ENCODE measurements around the gene CSAD. TPM values are rescaled to one million over a fixed set of nuclear protein-coding genes. Genes with fewer than 3 reads are reported as not detected.

The CSAD gene
- total and polyA plus RNA-seq, 4 donors, result 21.7 to 48.8 (median 33.3) TPM

DNA sequence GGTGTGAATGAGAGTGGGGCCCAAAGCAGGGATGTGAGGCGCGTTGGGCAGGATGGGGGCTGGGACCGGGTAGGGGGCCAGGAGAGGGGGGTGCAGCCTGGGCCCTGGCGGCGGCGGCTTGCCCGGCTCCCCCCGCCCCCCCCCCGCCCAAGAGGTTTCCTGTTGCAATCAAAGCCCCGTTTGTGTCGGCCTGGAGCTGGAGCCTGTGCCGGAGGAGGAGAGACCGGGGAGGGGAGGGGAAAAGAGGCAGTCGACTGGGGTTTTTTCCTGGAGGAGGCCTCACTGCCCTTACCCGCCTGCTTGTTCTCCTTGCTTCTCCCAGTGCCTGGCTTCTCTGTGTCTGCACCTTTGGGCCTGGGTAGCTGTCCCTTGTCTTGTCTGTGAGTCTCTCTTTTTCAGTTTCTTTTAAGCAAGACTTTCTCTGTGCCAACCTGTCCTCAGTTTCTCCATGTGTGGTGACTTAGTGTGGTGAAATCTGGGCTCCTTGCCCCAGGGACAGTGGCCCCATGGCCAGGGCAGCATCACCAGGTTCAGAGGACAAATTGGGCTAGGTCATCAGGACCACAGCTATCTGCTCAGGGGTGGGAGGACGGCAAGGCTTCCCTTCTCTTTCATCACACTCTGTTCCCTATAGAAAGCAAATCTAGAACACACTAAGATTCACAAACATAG is 42.8 kb upstream of the CSAD start:
- Histone ChIP-seq H3K36me3 (ENCODE audit: control insufficient read depth in 4 of 4, insufficient read depth in 4 of 4, low read length in 4 of 4) (peaks cover 0 to 7% (median 3%) of the 10 kb centered on the region in 4 donors), H3K9ac (ENCODE audit: insufficient read depth in 1 of 2, low read length in 2 of 2) (peak overlapping the region in 1 of 2 donors; percentile 43), H3K27me3 (ENCODE audit: control insufficient read depth in 3 of 3, insufficient read depth in 3 of 3, low read length in 2 of 3) (no peaks in the 10 kb centered on the region), H3K27ac (ENCODE audit: low read depth in 1 of 2, low read length in 1 of 2) (peak overlapping the region; percentile 17 to 71), H3K9me3 (ENCODE audit: control insufficient read depth in 4 of 4, insufficient read depth in 3 of 4, low read length in 3 of 4) (no peaks in the 10 kb centered on the region), H3K4me3 (no peak overlapping the region), H3K4me1 (ENCODE audit: control insufficient read depth in 5 of 5, insufficient read depth in 5 of 5, low read length in 5 of 5) (peaks cover 0 to 54% (median 31%) of the 10 kb centered on the region in 5 donors)
- 4 to 10% methylated on average over 9 to 16 of the region's 16 CpGs for WGBS, 2 donors
- ATAC-seq (ENCODE audit: insufficient read depth, low FRiP score) (no peak), DNase-seq (peak; percentile 76 to 89 (median 84))
- TF ChIP-seq CTCF (IDR thresholded peaks at IDR 0.05; ENCODE audit: control extremely low read depth, extremely low read depth), result no peak

DNA sequence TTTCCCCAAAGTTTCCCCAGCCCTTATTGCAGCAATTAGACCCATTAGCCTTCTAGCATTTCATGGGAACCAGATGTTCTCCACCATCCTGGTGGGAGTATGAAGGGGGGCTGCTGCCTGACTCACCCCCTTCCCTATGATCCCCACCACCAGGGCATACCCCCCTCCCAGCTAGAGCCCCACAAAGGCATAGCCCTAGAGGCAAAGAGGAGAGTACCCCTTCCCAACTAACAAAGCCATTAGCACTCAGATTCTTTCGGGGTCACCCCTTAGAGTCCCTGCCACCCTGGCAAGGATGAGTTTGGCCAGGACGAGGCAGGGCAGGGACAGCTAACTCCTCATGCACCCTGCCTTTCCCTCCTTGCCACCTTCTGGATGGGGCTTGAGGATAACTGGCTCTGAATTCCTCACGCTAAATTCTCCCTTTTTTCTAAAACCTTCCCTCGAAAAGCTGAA is 42.1 kb upstream of the CSAD start:
- Histone ChIP-seq H3K9ac (ENCODE audit: insufficient read depth in 1 of 2, low read length in 2 of 2) (no peak overlapping the region), H3K9me3 (ENCODE audit: control insufficient read depth in 4 of 4, insufficient read depth in 3 of 4, low read length in 3 of 4) (no peaks in the 10 kb centered on the region), H3K4me3 (no peak overlapping the region), H3K4me1 (ENCODE audit: control insufficient read depth in 5 of 5, insufficient read depth in 5 of 5, low read length in 5 of 5) (peaks cover 0 to 61% (median 33%) of the 10 kb centered on the region in 5 donors), H3K27me3 (ENCODE audit: control insufficient read depth in 3 of 3, insufficient read depth in 3 of 3, low read length in 2 of 3) (no peaks in the 10 kb centered on the region), H3K36me3 (ENCODE audit: control insufficient read depth in 4 of 4, insufficient read depth in 4 of 4, low read length in 4 of 4) (peaks cover 0 to 7% (median 3%) of the 10 kb centered on the region in 4 donors), H3K27ac (ENCODE audit: low read depth in 1 of 2, low read length in 1 of 2) (peak overlapping the region in 1 of 2 donors; percentile 62)
- TF ChIP-seq CTCF (IDR thresholded peaks at IDR 0.05; ENCODE audit: control extremely low read depth, extremely low read depth), result no peak
- WGBS, 2 donors, result 50 to 60% methylated on average over 4 of the region's 4 CpGs
- ATAC-seq (ENCODE audit: insufficient read depth, low FRiP score) (no peak), DNase-seq (peak in 2 of 3 donors; percentile 31 to 35)

DNA sequence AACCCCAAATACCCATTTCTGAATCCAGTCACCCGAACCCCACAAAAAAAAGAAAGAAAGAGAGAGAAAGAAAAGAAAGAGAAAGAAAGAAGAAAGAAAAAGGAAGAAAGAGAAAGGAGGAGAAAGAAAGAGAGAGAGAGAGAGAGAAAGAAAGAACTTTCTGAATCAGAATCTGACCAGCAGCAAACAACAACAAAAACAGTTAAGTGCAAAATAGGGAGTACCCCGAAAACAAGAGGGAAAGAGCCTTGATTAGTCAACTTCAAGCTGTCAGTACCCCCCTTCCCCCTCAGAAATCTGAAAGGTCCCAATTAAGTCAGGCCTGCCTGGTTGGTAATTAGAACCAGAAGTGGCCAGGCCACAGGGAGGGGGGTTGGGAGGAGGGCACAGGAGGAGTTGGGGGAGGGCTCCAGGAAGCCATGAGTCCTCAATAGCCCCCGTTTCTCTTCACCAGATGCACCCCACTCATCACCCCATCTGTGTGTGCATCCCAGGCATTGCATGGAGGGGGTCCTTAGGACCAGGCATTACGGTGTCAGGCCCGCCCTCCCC is 41.5 kb upstream of the CSAD start:
- DNase-seq (peak in 2 of 3 donors; percentile 37 to 41), ATAC-seq (ENCODE audit: insufficient read depth, low FRiP score) (no peak)
- Histone ChIP-seq H3K4me3 (no peak overlapping the region), H3K9ac (ENCODE audit: insufficient read depth in 1 of 2, low read length in 2 of 2) (peak overlapping the region in 1 of 2 donors; percentile 34), H3K4me1 (ENCODE audit: control insufficient read depth in 5 of 5, insufficient read depth in 5 of 5, low read length in 5 of 5) (peaks cover 0 to 66% (median 37%) of the 10 kb centered on the region in 5 donors), H3K9me3 (ENCODE audit: control insufficient read depth in 4 of 4, insufficient read depth in 3 of 4, low read length in 3 of 4) (no peaks in the 10 kb centered on the region), H3K27me3 (ENCODE audit: control insufficient read depth in 3 of 3, insufficient read depth in 3 of 3, low read length in 2 of 3) (no peaks in the 10 kb centered on the region), H3K36me3 (ENCODE audit: control insufficient read depth in 4 of 4, insufficient read depth in 4 of 4, low read length in 4 of 4) (peaks cover 0 to 6% (median 1%) of the 10 kb centered on the region in 4 donors), H3K27ac (ENCODE audit: low read depth in 1 of 2, low read length in 1 of 2) (peak overlapping the region; percentile 75 to 97)
- no peak for TF ChIP-seq CTCF (IDR thresholded peaks at IDR 0.05; ENCODE audit: control extremely low read depth, extremely low read depth)
- 37 to 41% methylated on average over 5 of the region's 5 CpGs for WGBS, 2 donors

All from lung (tissue), 12 donors.